HepG2 (cell line): ENCODE measurements around the gene CYB5R3. TPM values are rescaled to one million over a fixed set of nuclear protein-coding genes. Genes with fewer than 3 reads are reported as not detected.

Experiments
- AGO2 ChIP-seq: fragments of 200-400 bp; formaldehyde crosslinking; optimal IDR thresholded peaks from 2 replicates; pipeline ENCODE3; 2017; ENCODE audit warnings: mild to moderate bottlenecking, low read depth, low read length, moderate library complexity
- HMGA1 ChIP-seq: sonication (generic); formaldehyde crosslinking; conservative IDR thresholded peaks from 2 replicates; pipeline ENCODE4 v1.4.0; 2020; ENCODE audit warnings: missing genetic modification reagents
- IKZF5 ChIP-seq: IDR thresholded peaks from 2 replicates; pipeline ENCODE4 v1.6.1; 2018; ENCODE audit warnings: missing genetic modification reagents, mild to moderate bottlenecking, missing compliant biosample characterization
- MTA3 ChIP-seq: sonication (generic); formaldehyde crosslinking; IDR thresholded peaks from 2 replicates; pipeline ENCODE4 v1.4.0; 2020; ENCODE audit warnings: missing genetic modification reagents
- MTF2 ChIP-seq: sonication (generic); formaldehyde crosslinking; IDR thresholded peaks from 2 replicates; pipeline ENCODE4 v1.5.0; 2020; ENCODE audit warnings: missing genetic modification reagents, borderline replicate concordance
- MYNN ChIP-seq: sonication (generic); formaldehyde crosslinking; IDR thresholded peaks from 2 replicates; pipeline ENCODE4 v1.4.0; 2020; ENCODE audit warnings: mild to moderate bottlenecking, low read depth, missing genetic modification reagents
- MZF1 ChIP-seq: sonication (generic); formaldehyde crosslinking; IDR thresholded peaks from 2 replicates; pipeline ENCODE4 v1.8.1; 2023; ENCODE audit warnings: mild to moderate bottlenecking, missing genetic modification reagents, borderline replicate concordance
- NFYB ChIP-seq: sonication (generic); formaldehyde crosslinking; IDR thresholded peaks from 2 replicates; pipeline ENCODE4 v1.4.0; 2020; ENCODE audit warnings: missing genetic modification reagents
- PHF5A ChIP-seq: IDR thresholded peaks from one replicate; pipeline ENCODE4 v1.6.1; 2018; ENCODE audit warnings: low read depth, missing genetic modification reagents; ENCODE audit not compliant: unreplicated experiment
- SAFB2 ChIP-seq: sonication (generic); formaldehyde crosslinking; IDR thresholded peaks from 2 replicates; pipeline ENCODE4 v1.5.1; 2020; ENCODE audit warnings: missing genetic modification reagents, low read depth, mild to moderate bottlenecking, borderline replicate concordance
- SYNCRIP ChIP-seq: fragments of 200-400 bp; formaldehyde crosslinking; IDR thresholded peaks from 2 replicates; pipeline ENCODE4 v1.6.1; 2018; ENCODE audit warnings: mild to moderate bottlenecking, low read depth, low read length; ENCODE audit not compliant: insufficient read depth
- TBX2 ChIP-seq: sonication (generic); formaldehyde crosslinking; IDR thresholded peaks from 2 replicates; pipeline ENCODE4 v1.5.0; 2020; ENCODE audit warnings: missing genetic modification reagents, mild to moderate bottlenecking, borderline replicate concordance
- ZBTB1 ChIP-seq: sonication (generic); formaldehyde crosslinking; IDR thresholded peaks from 2 replicates; pipeline ENCODE4 v1.4.0; 2020; ENCODE audit warnings: missing genetic modification reagents, borderline replicate concordance
- ZKSCAN1 ChIP-seq: fragments of 150-350 bp; IDR thresholded peaks from 2 replicates; pipeline ENCODE4 v1.6.1; 2014; ENCODE audit warnings: low read length
- ZMAT3 ChIP-seq: sonication (generic); formaldehyde crosslinking; conservative IDR thresholded peaks from 2 replicates; pipeline ENCODE4 v1.7.0; 2021; ENCODE audit warnings: missing genetic modification reagents
- ZNF263 ChIP-seq: sonication (generic); formaldehyde crosslinking; IDR thresholded peaks from 2 replicates; pipeline ENCODE4 v1.4.0; 2020; ENCODE audit warnings: missing genetic modification reagents
- ZNF550 ChIP-seq: sonication (generic); formaldehyde crosslinking; IDR thresholded peaks from 2 replicates; pipeline ENCODE4 v1.4.0; 2020; ENCODE audit warnings: mild to moderate bottlenecking, missing genetic modification reagents, borderline replicate concordance
- ZNF720 ChIP-seq: sonication (generic); formaldehyde crosslinking; IDR thresholded peaks from 2 replicates; pipeline ENCODE4 v1.4.0; 2020; ENCODE audit warnings: missing genetic modification reagents
- polyA plus RNA-seq, 8 experiments: library from polyadenylated mRNA; depleted of rRNA in 3 of 8; stranded (reverse) in 7 of 8; unstranded in 1 of 8; fragments of >200 nt; fragmentation: Illumina TruSeq in 4 of 8; extraction: Trizol in 4 of 8; gene quantifications; 2 replicates each; pipeline versions ENCODE4 v1.2.1 to v1.2.3, GENCODE V29; 2011 to 2016; ENCODE audit warnings: low read depth in 4 of 8, missing spikeins in 1 of 8, mixed read lengths in 1 of 8; ENCODE audit not compliant: insufficient read depth in 1 of 8
- total RNA-seq, 5 experiments: library from RNA; depleted of rRNA; stranded (reverse); fragments of >200 nt; fragmentation: Illumina TruSeq; extraction: Trizol; gene quantifications; 2 replicates each; pipeline ENCODE4 v1.2.3, GENCODE V29; 2016; ENCODE audit warnings: low read depth in 1 of 5
- TF ChIP-seq, protein P1 (sequence below): sonication (generic); formaldehyde crosslinking; IDR thresholded peaks from 2 replicates; pipeline ENCODE4 v1.4.0; 2020; ENCODE audit warnings: mild to moderate bottlenecking, missing genetic modification reagents
- TF ChIP-seq, protein P2 (sequence below): sonication (generic); formaldehyde crosslinking; IDR thresholded peaks from 2 replicates; pipeline ENCODE4 v1.5.1; 2020; ENCODE audit warnings: mild to moderate bottlenecking, missing genetic modification reagents
- TF ChIP-seq, protein P3 (sequence below): sonication (generic); formaldehyde crosslinking; IDR thresholded peaks from 2 replicates; pipeline ENCODE4 v1.4.0; 2020; ENCODE audit warnings: missing genetic modification reagents

The CYB5R3 gene
- total and polyA plus RNA-seq, 2 of the 13 experiments (the other 11 are each of a cell fraction or from before 2014, with no cell fraction given) = 32.4 to 305 TPM

DNA sequence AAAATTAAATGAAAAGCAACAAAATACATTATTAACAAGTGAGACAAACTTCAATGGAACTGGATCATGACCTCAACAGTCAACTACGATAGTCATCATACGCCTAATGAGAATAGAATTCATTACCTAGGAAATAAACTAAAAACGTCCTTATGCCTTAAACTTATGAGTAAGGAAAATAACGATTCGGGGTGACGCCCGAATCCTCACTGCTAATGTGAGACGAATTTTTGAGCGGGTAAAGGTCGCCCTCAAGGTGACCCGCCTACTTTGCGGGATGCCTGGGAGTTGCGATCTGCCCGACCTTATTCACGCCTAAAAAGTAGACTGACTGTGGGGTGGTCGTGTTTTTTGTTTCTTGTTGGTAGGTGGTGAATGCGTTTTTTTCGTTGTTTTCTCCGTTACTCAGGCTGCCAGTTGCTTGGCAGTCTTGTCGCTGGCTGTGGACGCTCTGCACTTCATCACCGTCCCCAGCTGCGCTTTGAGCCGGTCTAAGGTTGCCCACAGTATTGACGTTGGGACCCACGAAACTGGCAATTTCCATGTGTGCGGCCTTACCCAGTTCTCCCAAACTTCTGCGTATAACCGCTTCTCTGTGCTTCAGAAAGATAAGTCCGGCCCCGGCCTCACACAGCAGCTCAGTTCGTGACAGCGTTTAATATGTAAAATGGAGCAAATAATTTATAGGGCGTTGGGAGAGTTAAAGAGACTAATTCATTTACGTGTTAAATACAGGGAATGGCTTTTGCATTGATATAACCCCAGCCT lies 33.9 kb downstream of the CYB5R3 start (continued):
- TF ChIP-seq MTA3 (CRISPR knock-in tag) = 0 out of 2 replicates have a peak, but pooled peaks have one; percentile 63
- peak; percentile 97 for TF ChIP-seq PHF5A (CRISPR knock-in tag)
- TF ChIP-seq ZNF550 (CRISPR knock-in tag) = no peak
- peak; percentile 98 for TF ChIP-seq ZNF720 (CRISPR knock-in tag)
- peak; percentile 98 for TF ChIP-seq ZKSCAN1
- peak; percentile 87; the same call in 1 of the 2 replicates for TF ChIP-seq MZF1
- TF ChIP-seq AGO2 = peak; percentile 8
- TF ChIP-seq IKZF5 (CRISPR knock-in tag) = peak; percentile 89
- peak; percentile 56; the same call in 1 of the 2 replicates for TF ChIP-seq ZNF263 (CRISPR knock-in tag)
- TF ChIP-seq TBX2 (CRISPR knock-in tag) = peak; percentile 73
- TF ChIP-seq SYNCRIP = no peak
- TF ChIP-seq ZBTB1 (CRISPR knock-in tag) = peak; percentile 94
- no peak for TF ChIP-seq SAFB2
- TF ChIP-seq, protein P1, sequence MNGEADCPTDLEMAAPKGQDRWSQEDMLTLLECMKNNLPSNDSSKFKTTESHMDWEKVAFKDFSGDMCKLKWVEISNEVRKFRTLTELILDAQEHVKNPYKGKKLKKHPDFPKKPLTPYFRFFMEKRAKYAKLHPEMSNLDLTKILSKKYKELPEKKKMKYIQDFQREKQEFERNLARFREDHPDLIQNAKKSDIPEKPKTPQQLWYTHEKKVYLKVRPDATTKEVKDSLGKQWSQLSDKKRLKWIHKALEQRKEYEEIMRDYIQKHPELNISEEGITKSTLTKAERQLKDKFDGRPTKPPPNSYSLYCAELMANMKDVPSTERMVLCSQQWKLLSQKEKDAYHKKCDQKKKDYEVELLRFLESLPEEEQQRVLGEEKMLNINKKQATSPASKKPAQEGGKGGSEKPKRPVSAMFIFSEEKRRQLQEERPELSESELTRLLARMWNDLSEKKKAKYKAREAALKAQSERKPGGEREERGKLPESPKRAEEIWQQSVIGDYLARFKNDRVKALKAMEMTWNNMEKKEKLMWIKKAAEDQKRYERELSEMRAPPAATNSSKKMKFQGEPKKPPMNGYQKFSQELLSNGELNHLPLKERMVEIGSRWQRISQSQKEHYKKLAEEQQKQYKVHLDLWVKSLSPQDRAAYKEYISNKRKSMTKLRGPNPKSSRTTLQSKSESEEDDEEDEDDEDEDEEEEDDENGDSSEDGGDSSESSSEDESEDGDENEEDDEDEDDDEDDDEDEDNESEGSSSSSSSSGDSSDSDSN (CRISPR knock-in tag) = peak; percentile 24
- TF ChIP-seq MYNN (CRISPR knock-in tag) = no peak
- no peak for TF ChIP-seq HMGA1 (CRISPR knock-in tag)
- TF ChIP-seq NFYB (CRISPR knock-in tag) = no peak
- TF ChIP-seq, protein P2, sequence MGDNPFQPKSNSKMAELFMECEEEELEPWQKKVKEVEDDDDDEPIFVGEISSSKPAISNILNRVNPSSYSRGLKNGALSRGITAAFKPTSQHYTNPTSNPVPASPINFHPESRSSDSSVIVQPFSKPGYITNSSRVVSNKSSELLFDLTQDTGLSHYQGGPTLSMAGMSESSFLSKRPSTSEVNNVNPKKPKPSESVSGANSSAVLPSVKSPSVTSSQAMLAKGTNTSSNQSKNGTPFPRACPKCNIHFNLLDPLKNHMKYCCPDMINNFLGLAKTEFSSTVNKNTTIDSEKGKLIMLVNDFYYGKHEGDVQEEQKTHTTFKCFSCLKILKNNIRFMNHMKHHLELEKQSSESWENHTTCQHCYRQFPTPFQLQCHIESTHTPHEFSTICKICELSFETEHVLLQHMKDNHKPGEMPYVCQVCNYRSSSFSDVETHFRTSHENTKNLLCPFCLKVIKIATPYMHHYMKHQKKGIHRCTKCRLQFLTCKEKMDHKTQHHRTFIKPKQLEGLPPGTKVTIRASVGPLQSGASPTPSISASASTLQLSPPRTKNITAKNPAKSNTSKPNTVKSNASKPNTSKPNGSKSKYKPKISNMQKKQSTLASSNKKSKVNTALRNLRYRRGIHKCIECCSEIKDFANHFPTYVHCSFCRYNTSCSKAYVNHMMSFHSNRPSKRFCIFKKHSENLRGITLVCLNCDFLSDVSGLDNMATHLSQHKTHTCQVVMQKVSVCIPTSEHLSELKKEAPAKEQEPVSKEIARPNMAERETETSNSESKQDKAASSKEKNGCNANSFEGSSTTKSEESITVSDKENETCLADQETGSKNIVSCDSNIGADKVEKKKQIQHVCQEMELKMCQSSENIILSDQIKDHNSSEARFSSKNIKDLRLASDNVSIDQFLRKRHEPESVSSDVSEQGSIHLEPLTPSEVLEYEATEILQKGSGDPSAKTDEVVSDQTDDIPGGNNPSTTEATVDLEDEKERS = peak; percentile 85; the same call in 1 of the 2 replicates
- TF ChIP-seq MTF2 (CRISPR knock-in tag) = no peak
- peak; percentile 67; the same call in 1 of the 2 replicates for TF ChIP-seq ZMAT3
- TF ChIP-seq, protein P3, sequence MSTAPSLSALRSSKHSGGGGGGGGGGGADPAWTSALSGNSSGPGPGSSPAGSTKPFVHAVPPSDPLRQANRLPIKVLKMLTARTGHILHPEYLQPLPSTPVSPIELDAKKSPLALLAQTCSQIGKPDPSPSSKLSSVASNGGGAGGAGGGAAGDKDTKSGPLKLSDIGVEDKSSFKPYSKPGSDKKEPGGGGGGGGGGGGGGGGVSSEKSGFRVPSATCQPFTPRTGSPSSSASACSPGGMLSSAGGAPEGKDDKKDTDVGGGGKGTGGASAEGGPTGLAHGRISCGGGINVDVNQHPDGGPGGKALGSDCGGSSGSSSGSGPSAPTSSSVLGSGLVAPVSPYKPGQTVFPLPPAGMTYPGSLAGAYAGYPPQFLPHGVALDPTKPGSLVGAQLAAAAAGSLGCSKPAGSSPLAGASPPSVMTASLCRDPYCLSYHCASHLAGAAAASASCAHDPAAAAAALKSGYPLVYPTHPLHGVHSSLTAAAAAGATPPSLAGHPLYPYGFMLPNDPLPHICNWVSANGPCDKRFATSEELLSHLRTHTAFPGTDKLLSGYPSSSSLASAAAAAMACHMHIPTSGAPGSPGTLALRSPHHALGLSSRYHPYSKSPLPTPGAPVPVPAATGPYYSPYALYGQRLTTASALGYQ (CRISPR knock-in tag) = peak; percentile 81; the same call in 1 of the 2 replicates
